ENCODE measurements around the gene ENTHD1.

- TF ChIP-seq CTCF (IDR thresholded peaks at IDR 0.05) (no peak), POLR2A (IDR thresholded peaks at IDR 0.05) (no peak)
These were observed 2.1 kb upstream of the ENTHD1 start for GRCh38 chr22:39895682-39896081.

Data from uterus (tissue), 2 donors.